Measurements from ENCODE around the gene KRT40.

DNA sequence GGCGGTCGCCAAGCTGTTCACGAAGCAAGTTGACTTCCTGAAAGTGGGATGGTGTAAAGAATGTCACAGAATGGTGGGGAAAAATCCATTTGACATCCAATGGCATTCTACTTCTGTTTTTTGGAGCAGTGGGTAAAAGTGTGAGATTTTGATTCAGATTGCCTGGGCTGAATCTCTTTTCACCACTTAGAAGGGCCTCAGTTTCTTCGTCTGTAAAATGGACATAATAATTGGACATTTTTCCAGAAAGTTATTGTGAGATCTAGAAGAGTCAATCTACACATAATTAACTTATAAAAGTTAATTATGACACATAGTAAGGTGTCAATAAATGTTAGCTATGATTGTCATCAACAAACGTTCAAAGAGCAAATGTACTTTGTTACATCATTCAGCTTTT lies 3.0 kb downstream of the KRT40 start:
- TF ChIP-seq CTCF (IDR thresholded peaks at IDR 0.05 in 4 of 5, conservative IDR thresholded peaks at IDR 0.05 in 1 of 5) (no peak), POLR2A (IDR thresholded peaks at IDR 0.05) (no peak)

All from gastrocnemius medialis (tissue), 4 donors.